ENCODE measurements around the gene CDK15.

CDK15 gene

GRCh38 chr2:201871471-201871870 is 65.1 kb downstream of the CDK15 start:
- DNase-seq (ENCODE audit: low spot score), result no peak

GRCh38 chr2:201872591-201872990 is 66.3 kb downstream of the CDK15 start:
- DNase-seq (ENCODE audit: low spot score), result no peak

GRCh38 chr2:201879996-201880395 is 73.7 kb downstream of the CDK15 start:
- DNase-seq (ENCODE audit: low spot score), result no peak

- no peak for DNase-seq (ENCODE audit: low spot score)
Measured at GRCh38 chr2:201880579-201880978, 74.2 kb downstream of the CDK15 start.

DNA sequence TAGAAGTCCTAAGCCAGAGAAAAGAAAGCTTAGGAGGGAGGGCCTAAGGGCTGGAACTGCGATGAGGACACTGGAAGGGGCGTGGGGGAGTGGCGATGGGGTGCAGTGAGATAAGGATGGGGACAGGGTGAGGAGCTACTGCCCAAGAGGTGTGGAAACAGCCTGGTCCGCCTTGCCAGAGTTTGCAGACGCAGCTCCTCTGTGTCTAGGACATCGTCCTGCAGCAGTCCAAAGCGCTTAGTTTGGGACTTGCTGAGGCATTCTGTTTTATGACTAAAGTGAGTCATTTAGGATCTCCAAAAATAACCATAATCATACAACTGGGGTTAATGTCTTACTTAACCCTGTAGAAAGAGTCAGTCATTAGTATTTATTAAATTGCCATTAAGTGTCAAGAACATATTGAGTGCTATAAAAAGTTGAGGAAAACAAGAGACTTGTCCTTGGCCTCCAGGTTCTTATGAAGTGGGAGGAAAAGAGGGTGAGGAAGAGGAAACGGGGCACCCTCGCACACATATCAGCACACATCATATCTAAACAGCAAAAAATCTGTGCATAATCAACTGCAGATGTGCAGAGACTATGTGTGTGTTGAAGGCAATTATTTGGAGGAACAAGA is 74.8 kb downstream of the CDK15 start:
- DNase-seq (ENCODE audit: low spot score), result no peak

- DNase-seq (ENCODE audit: low spot score), result no peak
Measured at GRCh38 chr2:201881741-201882140, 75.4 kb downstream of the CDK15 start.

- no peak for DNase-seq (ENCODE audit: low spot score)
Measured at GRCh38 chr2:201882353-201883090, 76.2 kb downstream of the CDK15 start.

DNA sequence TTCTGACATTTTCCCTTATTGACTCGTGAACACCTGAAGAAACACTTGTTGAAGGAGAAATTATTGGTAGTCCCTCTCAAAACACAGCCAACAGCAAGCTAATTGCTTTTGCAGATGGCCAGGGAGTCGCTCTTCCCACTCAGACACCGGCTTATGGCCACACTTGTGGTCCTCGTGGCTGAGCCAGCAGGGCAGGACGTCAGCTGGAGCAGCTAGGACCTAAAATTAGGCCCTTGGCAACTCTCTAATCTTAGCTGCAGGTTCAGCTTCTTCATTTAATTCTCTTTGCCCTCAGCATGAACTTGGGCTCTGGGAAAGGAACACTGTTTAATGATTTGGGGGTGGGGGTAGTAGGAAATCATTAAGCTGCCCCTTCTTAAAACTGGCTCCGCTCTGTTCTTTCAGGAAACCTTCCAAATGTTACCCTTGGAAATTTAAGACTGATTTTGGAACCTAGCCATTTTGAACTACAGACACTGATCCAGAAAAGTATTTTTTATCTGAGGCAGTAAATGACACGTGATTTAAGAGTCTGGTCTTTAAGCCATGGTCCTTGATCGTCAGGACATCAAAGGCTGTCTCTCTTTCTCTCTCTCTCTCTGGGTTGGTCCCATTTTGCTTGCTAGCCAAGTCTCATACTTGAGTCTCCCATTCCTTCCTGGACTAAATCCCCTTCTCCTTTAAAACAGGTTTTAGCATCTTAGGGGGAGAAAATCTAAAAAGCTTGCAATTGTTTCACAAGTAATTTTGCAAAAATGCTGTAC is 77.5 kb downstream of the CDK15 start:
- no peak for DNase-seq (ENCODE audit: low spot score)

GRCh38 chr2:201886504-201886903 is 80.2 kb downstream of the CDK15 start:
- no peak for DNase-seq (ENCODE audit: low spot score)

DNA sequence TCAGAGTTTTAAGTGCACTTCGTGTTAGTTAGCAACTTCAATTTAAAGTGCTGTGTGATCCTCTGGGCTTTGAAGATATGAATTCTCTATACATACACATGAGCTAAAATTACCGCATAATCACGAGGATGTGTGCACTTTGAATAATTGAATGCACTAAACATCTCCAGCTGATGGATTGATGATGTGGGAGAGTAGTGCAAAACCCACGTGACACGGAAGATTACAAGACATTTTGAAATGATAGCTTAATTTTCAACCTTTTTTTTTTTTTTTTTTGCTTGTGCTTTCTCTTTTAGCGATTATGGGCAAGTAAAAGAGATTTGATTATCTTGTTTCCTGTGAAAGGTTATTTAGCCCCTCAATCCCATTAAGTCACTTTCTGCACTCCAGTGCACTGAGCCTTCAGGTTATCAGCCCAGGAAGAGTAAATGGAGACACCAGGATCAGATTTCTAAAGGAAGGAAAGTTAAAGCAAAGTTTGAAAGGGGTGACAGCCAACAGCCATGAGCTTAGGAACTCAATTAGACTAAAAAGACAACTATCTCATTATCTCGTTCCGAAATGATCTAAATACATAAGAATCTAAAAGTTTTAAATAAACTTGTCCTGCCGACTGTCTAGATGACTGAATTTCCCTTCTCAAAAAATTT is 81.6 kb downstream of the CDK15 start:
- DNase-seq (ENCODE audit: low spot score), result no peak

GRCh38 chr2:201888426-201888800 is 82.1 kb downstream of the CDK15 start:
- DNase-seq (ENCODE audit: low spot score), result no peak

DNA sequence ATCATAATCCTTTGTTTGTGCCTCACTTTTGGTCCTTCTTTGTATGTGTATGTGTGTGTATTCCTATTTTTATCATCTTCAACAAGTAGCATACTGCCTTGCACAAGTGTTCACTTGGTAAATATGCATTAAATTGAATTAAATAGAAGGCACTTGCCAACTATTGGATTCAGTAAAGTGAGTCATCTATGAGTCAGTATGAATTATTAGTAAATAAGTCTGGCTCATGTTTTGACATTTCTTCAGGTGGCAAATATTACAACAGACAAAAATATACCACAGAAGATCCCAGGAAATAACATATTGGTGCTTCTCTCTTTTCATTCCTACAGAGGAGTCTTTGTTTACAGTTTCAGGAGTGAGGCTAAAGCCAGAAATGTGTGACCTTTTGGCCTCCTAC is 84.1 kb downstream of the CDK15 start:
- no peak for DNase-seq (ENCODE audit: low spot score)

- DNase-seq (ENCODE audit: low spot score), result no peak
Measured at GRCh38 chr2:201891676-201892075, 85.3 kb downstream of the CDK15 start.

DNA sequence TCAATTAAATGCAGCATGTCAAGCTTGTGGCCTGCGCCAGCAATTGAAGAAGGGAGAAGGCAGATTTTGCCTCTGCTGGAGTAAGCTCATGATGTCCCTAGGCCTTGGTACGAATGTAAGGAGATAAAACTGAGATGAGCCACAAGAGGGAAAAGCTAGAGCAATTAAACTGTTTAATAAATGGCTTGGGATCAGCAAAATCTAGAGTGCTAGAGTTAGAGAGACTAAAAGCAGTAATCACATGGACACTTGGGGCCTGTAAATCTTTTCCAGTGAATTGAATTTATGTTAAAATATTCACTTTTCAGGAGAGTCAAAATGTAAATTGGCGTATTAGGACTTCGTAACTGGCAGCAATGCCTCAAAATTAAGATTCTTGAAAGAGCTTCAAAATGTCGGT is 86.2 kb downstream of the CDK15 start:
- DNase-seq (ENCODE audit: low spot score), result no peak

GRCh38 chr2:201900362-201900761 is 94.0 kb downstream of the CDK15 start:
- no peak for DNase-seq (ENCODE audit: low spot score)

DNA sequence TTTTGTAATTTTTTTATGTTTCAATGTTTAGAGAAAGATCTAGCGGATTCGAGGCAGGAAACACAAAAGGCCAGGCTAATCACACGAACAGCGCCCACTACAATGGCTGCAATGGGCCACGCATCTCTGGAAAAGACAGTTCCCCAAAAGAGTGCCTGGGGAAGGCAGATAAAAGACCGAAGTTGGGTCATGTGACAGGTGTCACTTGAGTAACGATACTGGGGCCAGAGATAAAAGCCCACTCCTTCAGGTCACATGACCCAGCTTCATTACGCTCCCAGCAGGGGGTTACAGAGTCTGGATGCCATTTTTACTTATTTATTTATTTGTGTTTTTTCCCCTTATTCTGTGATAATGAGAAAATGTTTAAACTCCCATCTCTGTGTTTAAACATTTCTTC is 95.4 kb downstream of the CDK15 start:
- no peak for DNase-seq (ENCODE audit: low spot score)

GRCh38 chr2:201904538-201905420 is 98.4 kb downstream of the CDK15 start:
- no peak for DNase-seq (ENCODE audit: low spot score)

DNA sequence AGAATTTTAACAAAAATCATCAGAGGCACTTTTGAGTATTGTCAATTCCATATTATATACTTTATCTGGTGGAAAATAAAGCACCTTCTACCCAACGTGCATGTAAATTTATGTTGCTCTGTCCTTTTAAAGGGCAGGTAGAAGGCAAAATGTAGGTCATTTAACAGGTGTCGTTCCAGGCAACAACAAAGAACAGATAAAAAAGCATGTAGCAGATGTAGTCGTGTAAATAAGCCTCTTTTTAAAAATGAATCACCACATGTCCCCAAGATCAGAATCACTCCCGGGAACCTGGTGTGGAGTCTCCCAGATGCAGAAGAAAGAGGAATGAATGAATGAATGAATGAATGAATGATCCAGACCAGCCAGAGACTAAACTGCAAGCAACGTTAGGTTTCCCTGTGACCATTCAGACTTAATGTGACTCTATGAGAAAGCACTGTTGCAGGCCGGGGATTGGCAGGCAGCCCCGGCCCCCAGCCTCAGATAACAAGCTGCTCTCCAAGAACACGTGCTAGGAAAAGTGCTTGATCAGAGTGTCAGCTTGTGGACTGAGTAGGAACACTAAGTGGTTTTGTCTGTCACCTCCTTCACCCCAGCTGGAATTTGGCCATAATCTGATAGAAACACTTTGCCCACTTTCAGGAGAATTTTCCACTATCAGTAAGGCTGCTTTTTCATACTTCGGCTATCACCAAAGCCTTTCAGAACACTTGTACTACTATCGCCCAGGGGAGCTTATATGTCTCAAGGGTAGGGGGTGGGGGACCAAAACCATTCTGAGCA is 100.6 kb downstream of the CDK15 start:
- DNase-seq (ENCODE audit: low spot score), result no peak

DNA sequence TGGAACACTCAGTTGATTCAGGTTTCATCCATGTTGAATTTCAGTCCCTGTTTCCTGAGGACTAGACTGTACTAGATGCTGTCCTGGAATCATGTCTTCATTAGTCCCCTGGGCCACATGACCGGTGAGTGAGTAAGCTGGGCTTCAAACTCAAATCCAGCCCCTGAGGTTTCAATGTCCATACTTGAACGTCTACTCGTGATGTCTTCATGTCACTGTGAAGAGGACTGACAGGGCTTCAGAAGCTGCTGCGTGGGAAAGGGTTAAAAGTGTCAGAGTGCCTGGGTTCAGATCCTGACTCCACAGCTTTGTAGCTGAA is 101.2 kb downstream of the CDK15 start:
- no peak for DNase-seq (ENCODE audit: low spot score)

GRCh38 chr2:201908901-201909300 is 102.6 kb downstream of the CDK15 start:
- DNase-seq (ENCODE audit: low spot score), result no peak

- DNase-seq (ENCODE audit: low spot score), result no peak
Measured at GRCh38 chr2:201909348-201909747, 103.0 kb downstream of the CDK15 start.
